Activated naive CD4-positive, alpha-beta T cell treated with anti-CD3 and anti-CD28 coated beads, Interleukin-2, amount 10 ng/mL, durations not matched to agents 7 days and 5 days (primary cell): Measurements from ENCODE around the gene TK2.
A peak's percentile ranks its signal among the peaks of the same experiment; 100 is the strongest.

ENCODE experiments used
- CTCF ChIA-PET: fragments of 350-600 bp; sonication (Branson Sonifier 250); formaldehyde crosslinking; loops from one replicate; lab custom pipeline; 2021; ENCODE audit warnings: antibody characterized with exemption; lab: Charles Lee
- DNase-seq: peaks from one replicate; pipeline ENCODE4 v3.0.0-alpha.2; 2020
- H3K27ac Mint-ChIP-seq: one replicate; pipeline ENCODE4 v1.8.0; 2021; ENCODE audit warnings: mild to moderate bottlenecking, moderate library complexity, mixed read lengths
- H3K27me3 Mint-ChIP-seq: one replicate; pipeline ENCODE4 v1.8.0; 2021; ENCODE audit warnings: mild to moderate bottlenecking, mixed read lengths
- H3K36me3 Mint-ChIP-seq: one replicate; pipeline ENCODE4 v1.8.0; 2021; ENCODE audit warnings: mixed read lengths
- H3K4me1 Mint-ChIP-seq: one replicate; pipeline ENCODE4 v1.8.0; 2021; ENCODE audit warnings: mixed read lengths
- H3K4me3 Mint-ChIP-seq: one replicate; pipeline ENCODE4 v1.8.0; 2021; ENCODE audit warnings: mild to moderate bottlenecking, moderate library complexity, mixed read lengths
- H3K9me3 Mint-ChIP-seq: one replicate; pipeline ENCODE4 v1.8.0; 2021; ENCODE audit warnings: mixed read lengths

The TK2 gene

GRCh38 chr16:66529475-66529874, 20.4 kb downstream of the TK2 start:
- Mint-ChIP-seq H3K4me3 (no peak overlapping the region), H3K36me3 (peaks cover 9% of the 10 kb centered on the region)
- no peak for DNase-seq

GRCh38 chr16:66528294-66528693, 21.6 kb downstream of the TK2 start:
- Mint-ChIP-seq H3K36me3 (peaks cover 10% of the 10 kb centered on the region), H3K4me1 (peaks cover 57% of the 10 kb centered on the region), H3K27me3 (no peaks in the 10 kb centered on the region), H3K9me3 (no peaks in the 10 kb centered on the region), H3K4me3 (no peak overlapping the region), H3K27ac (no peak overlapping the region)
- CTCF ChIA-PET = interaction anchor here (1.2 to 1.3 kb wide), 2 partner anchors 8 to 16 kb away, joined by 3 read pairs; no protein-coding TSS in a partner anchor
- peak; percentile 16 for DNase-seq

More at GRCh38 chr16:66529475-66529874, 20.4 kb downstream of the TK2 start:
- CTCF ChIA-PET = interaction anchor here (0.9 kb wide), 1 partner anchor 123 kb away, joined by 3 read pairs; no protein-coding TSS in a partner anchor
- H3K27me3 Mint-ChIP-seq = peaks cover 4% of the 10 kb centered on the region
- peaks cover 45% of the 10 kb centered on the region for H3K4me1 Mint-ChIP-seq
- H3K27ac Mint-ChIP-seq = no peak overlapping the region
- no peaks in the 10 kb centered on the region for H3K9me3 Mint-ChIP-seq

- DNase-seq = peak; percentile 14
- Mint-ChIP-seq H3K4me3 (no peak overlapping the region), H3K36me3 (peaks cover 10% of the 10 kb centered on the region)
These were observed 24.3 kb downstream of the TK2 start for GRCh38 chr16:66525396-66526180.

GRCh38 chr16:66524601-66525164, 25.2 kb downstream of the TK2 start:
- CTCF ChIA-PET = interaction anchor here (1.6 to 6.3 kb wide), 4 partner anchors 13 to 65 kb away, joined by 5 to 39 read pairs (median 7); partner anchors contain the start of genes CKLF and TK2
- peak; percentile 50 for DNase-seq
- Mint-ChIP-seq H3K9me3 (no peaks in the 10 kb centered on the region), H3K4me1 (peaks cover 93% of the 10 kb centered on the region), H3K27ac (peak overlapping the region; percentile 91), H3K4me3 (peak overlapping the region; percentile 51), H3K27me3 (peaks cover 4% of the 10 kb centered on the region), H3K36me3 (peaks cover 8% of the 10 kb centered on the region)

More at GRCh38 chr16:66525396-66526180, 24.3 kb downstream of the TK2 start:
- peak overlapping the region; percentile 24 for H3K27ac Mint-ChIP-seq
- CTCF ChIA-PET = interaction anchor here (1.9 to 6.3 kb wide), 3 partner anchors 14 to 43 kb away, joined by 5 to 39 read pairs (median 5); partner anchors contain the start of genes CKLF and TK2
- H3K9me3 Mint-ChIP-seq = no peaks in the 10 kb centered on the region
- no peaks in the 10 kb centered on the region for H3K27me3 Mint-ChIP-seq
- peaks cover 84% of the 10 kb centered on the region for H3K4me1 Mint-ChIP-seq

GRCh38 chr16:66523861-66524354, 26.0 kb downstream of the TK2 start:
- H3K4me3 Mint-ChIP-seq = peak overlapping the region; percentile 52
- H3K36me3 Mint-ChIP-seq = peaks cover 7% of the 10 kb centered on the region

GRCh38 chr16:66522816-66523590, 26.9 kb downstream of the TK2 start:
- CTCF ChIA-PET = interaction anchor here (0.6 to 6.3 kb wide), 7 partner anchors 10 to 352 kb away, joined by 3 to 39 read pairs (median 3); partner anchors contain the start of genes CKLF and TK2
- H3K36me3 Mint-ChIP-seq = peaks cover 7% of the 10 kb centered on the region
- peak overlapping the region; percentile 43 for H3K4me3 Mint-ChIP-seq
- DNase-seq = no peak
- H3K27ac Mint-ChIP-seq = peak overlapping the region; percentile 91
- no peaks in the 10 kb centered on the region for H3K9me3 Mint-ChIP-seq
- peaks cover 4% of the 10 kb centered on the region for H3K27me3 Mint-ChIP-seq
- H3K4me1 Mint-ChIP-seq = peaks cover 97% of the 10 kb centered on the region

More at GRCh38 chr16:66523861-66524354, 26.0 kb downstream of the TK2 start:
- Mint-ChIP-seq H3K27me3 (peaks cover 4% of the 10 kb centered on the region), H3K27ac (peak overlapping the region; percentile 91), H3K9me3 (no peaks in the 10 kb centered on the region), H3K4me1 (peaks cover 98% of the 10 kb centered on the region)
- CTCF ChIA-PET = interaction anchor here (0.7 to 6.3 kb wide), 4 partner anchors 13 to 65 kb away, joined by 3 to 39 read pairs (median 7); partner anchors contain the start of genes CKLF and TK2
- peak; percentile 70 for DNase-seq

- H3K27ac Mint-ChIP-seq = peak overlapping the region; percentile 91
These were observed 27.8 kb downstream of the TK2 start for GRCh38 chr16:66521951-66522771.

GRCh38 chr16:66521252-66521713, 28.6 kb downstream of the TK2 start:
- H3K27me3 Mint-ChIP-seq = peaks cover 4% of the 10 kb centered on the region
- CTCF ChIA-PET = interaction anchor here (1.0 to 6.3 kb wide), 7 partner anchors 23 to 114 kb away, joined by 3 to 39 read pairs (median 3); partner anchors contain the start of genes CKLF and TK2
- H3K27ac Mint-ChIP-seq = peak overlapping the region; percentile 91
- no peak for DNase-seq
- peak overlapping the region; percentile 51 for H3K4me3 Mint-ChIP-seq
- H3K4me1 Mint-ChIP-seq = peaks cover 97% of the 10 kb centered on the region
- H3K9me3 Mint-ChIP-seq = no peaks in the 10 kb centered on the region
- H3K36me3 Mint-ChIP-seq = peaks cover 2% of the 10 kb centered on the region

More at GRCh38 chr16:66521951-66522771, 27.8 kb downstream of the TK2 start:
- Mint-ChIP-seq H3K27me3 (peaks cover 4% of the 10 kb centered on the region), H3K9me3 (no peaks in the 10 kb centered on the region), H3K36me3 (peaks cover 2% of the 10 kb centered on the region), H3K4me3 (peak overlapping the region; percentile 51), H3K4me1 (peaks cover 97% of the 10 kb centered on the region)
- DNase-seq = peak; percentile 92
- CTCF ChIA-PET = interaction anchor here (0.8 to 6.3 kb wide), 9 partner anchors 9 to 115 kb away, joined by 3 to 39 read pairs (median 3); partner anchors contain the start of genes CKLF and TK2

- Mint-ChIP-seq H3K27me3 (peaks cover 4% of the 10 kb centered on the region), H3K36me3 (peaks cover 2% of the 10 kb centered on the region), H3K4me1 (peaks cover 97% of the 10 kb centered on the region), H3K27ac (peak overlapping the region; percentile 70), H3K9me3 (no peaks in the 10 kb centered on the region), H3K4me3 (no peak overlapping the region)
- CTCF ChIA-PET = interaction anchor here (1.1 to 6.3 kb wide), 4 partner anchors 31 to 87 kb away, joined by 3 to 39 read pairs (median 8); partner anchors contain the start of genes CKLF and TK2
- no peak for DNase-seq
These were observed 29.3 kb downstream of the TK2 start for GRCh38 chr16:66520406-66521170.

- no peak for DNase-seq
- peak overlapping the region; percentile 70 for H3K27ac Mint-ChIP-seq
- CTCF ChIA-PET = interaction anchor here (1.1 to 6.3 kb wide), 2 partner anchors 32 to 88 kb away, joined by 3 to 39 read pairs; partner anchors contain the start of genes CKLF and TK2
- H3K4me3 Mint-ChIP-seq = no peak overlapping the region
- peaks cover 97% of the 10 kb centered on the region for H3K4me1 Mint-ChIP-seq
- peaks cover 2% of the 10 kb centered on the region for H3K36me3 Mint-ChIP-seq
- H3K27me3 Mint-ChIP-seq = peaks cover 4% of the 10 kb centered on the region
- no peaks in the 10 kb centered on the region for H3K9me3 Mint-ChIP-seq
These were observed 30.2 kb downstream of the TK2 start for GRCh38 chr16:66519482-66520373.
